SK-N-SH (cell line): ENCODE data around the gene GDF9. TPM values are rescaled to one million over a fixed set of nuclear protein-coding genes. Genes with fewer than 3 reads are reported as not detected.

Experiments
- CTCF ChIA-PET: fragments of 300-600, 350-600 bp; formaldehyde crosslinking; extraction: SDS; loops from one replicate; lab custom pipeline; 2021; lab: Yijun Ruan, JAX
- POLR2A ChIA-PET: fragments of 350-600 bp; sonication (Branson Sonifier 250); formaldehyde crosslinking; extraction: SDS; loops from one replicate; lab custom pipeline; 2020; ENCODE audit warnings: antibody characterized with exemption, inconsistent platforms; lab: Yijun Ruan, JAX
- DNase-seq: peaks from one replicate; pipeline ENCODE4 v3.0.0; 2012
- H2AFZ ChIP-seq: fragments of 200-600 bp; sonication (generic); 2 replicates; pipeline ENCODE4 v1.8.1; 2016; ENCODE audit warnings: antibody characterized with exemption, mild to moderate bottlenecking, low read depth
- H3F3A ChIP-seq: fragments of 200-600 bp; sonication (generic); replicated peaks from 2 replicates; pipeline ENCODE3; 2016; ENCODE audit warnings: antibody characterized with exemption, mild to moderate bottlenecking; ENCODE audit not compliant: insufficient read depth
- H3K27ac ChIP-seq, 2 experiments: fragments of 200-500 bp in 1 of 2; fragments of 200-600 bp in 1 of 2; sonication (Bioruptor generic) in 1 of 2; sonication (generic), shearing (Covaris generic) in 1 of 2; 2 replicates each; pipeline versions ENCODE4 v1.5.1 to v1.6.1; 2014 to 2016; ENCODE audit warnings: low read depth in 2 of 2, inconsistent platforms in 1 of 2, low read length in 1 of 2, mild to moderate bottlenecking in 1 of 2, mixed read lengths in 1 of 2
- H3K27me3 ChIP-seq: fragments of 200-600 bp; sonication (generic), shearing (Covaris generic); 2 replicates; pipeline ENCODE4 v1.6.1; 2016; ENCODE audit warnings: mixed run types; ENCODE audit not compliant: insufficient read depth
- H3K36me3 ChIP-seq, 2 experiments: fragments of 200-500 bp in 1 of 2; fragments of 200-600 bp in 1 of 2; sonication (Bioruptor generic) in 1 of 2; sonication (generic) in 1 of 2; replicated peaks in 1 of 2; 2 replicates each; pipeline versions ENCODE3 to v1.5.1; 2014 to 2016; ENCODE audit warnings: low read length in 1 of 2, mild to moderate bottlenecking in 1 of 2; ENCODE audit not compliant: insufficient read depth in 2 of 2, control insufficient read depth in 1 of 2
- H3K4me1 ChIP-seq, 2 experiments: fragments of 200-500 bp in 1 of 2; fragments of 200-600 bp in 1 of 2; sonication (Bioruptor generic) in 1 of 2; sonication (generic), shearing (Covaris generic) in 1 of 2; 2 replicates each; pipeline versions ENCODE4 v1.5.1 to v1.6.1; 2014 to 2016; ENCODE audit warnings: low read depth in 1 of 2, low read length in 1 of 2, mixed run types in 1 of 2; ENCODE audit not compliant: insufficient read depth in 2 of 2, control insufficient read depth in 1 of 2
- H3K4me2 ChIP-seq: fragments of 200-600 bp; sonication (generic), shearing (Covaris generic); 2 replicates; pipeline ENCODE4 v1.6.1; 2017; ENCODE audit warnings: mixed run types
- H3K4me3 ChIP-seq, 2 experiments: fragments of 200-500 bp in 1 of 2; fragments of 200-600 bp in 1 of 2; sonication (Bioruptor generic) in 1 of 2; sonication (generic), shearing (Covaris generic) in 1 of 2; 2 replicates each; pipeline versions ENCODE4 v1.5.1 to v1.8.1; 2014 to 2016; ENCODE audit warnings: low read depth in 2 of 2, inconsistent platforms in 1 of 2, low read length in 1 of 2, mild to moderate bottlenecking in 1 of 2, mixed read lengths in 1 of 2, moderate library complexity in 1 of 2
- H3K79me2 ChIP-seq: fragments of 200-600 bp; sonication (generic); 2 replicates; pipeline ENCODE4 v1.8.1; 2017; ENCODE audit warnings: mild to moderate bottlenecking; ENCODE audit not compliant: insufficient read depth
- H3K9ac ChIP-seq: fragments of 200-600 bp; sonication (generic); 2 replicates; pipeline ENCODE4 v1.6.1; 2017; ENCODE audit warnings: mixed run types
- H3K9me2 ChIP-seq: fragments of 200-600 bp; sonication (generic); 2 replicates; pipeline ENCODE4 v1.6.1; 2017; ENCODE audit warnings: mixed run types
- H3K9me3 ChIP-seq: fragments of 200-600 bp; sonication (generic); 2 replicates; pipeline ENCODE4 v1.6.1; 2017; ENCODE audit warnings: mixed run types, mild to moderate bottlenecking, moderate library complexity
- H4K20me1 ChIP-seq: fragments of 200-600 bp; sonication (generic); 2 replicates; pipeline ENCODE4 v1.6.1; 2017; ENCODE audit warnings: mild to moderate bottlenecking, mixed run types; ENCODE audit not compliant: insufficient read depth
- EP300 ChIP-seq, 2 experiments: IDR thresholded peaks; 2 replicates each; pipeline versions ENCODE4 v1.4.0 to v1.6.1; 2012; ENCODE audit warnings: borderline replicate concordance in 1 of 2, low read depth in 1 of 2, low read length in 1 of 2
- FOXJ3 ChIP-seq: sonication (generic); formaldehyde crosslinking; IDR thresholded peaks from 2 replicates; pipeline ENCODE4 v1.5.1; 2020; ENCODE audit warnings: mild to moderate bottlenecking, missing genetic modification reagents
- FOXM1 ChIP-seq: IDR thresholded peaks from 2 replicates; pipeline ENCODE4 v1.4.0; 2012; ENCODE audit warnings: low read depth, mild to moderate bottlenecking
- GATA2 ChIP-seq: sonication (generic); formaldehyde crosslinking; IDR thresholded peaks from 2 replicates; pipeline ENCODE4 v1.5.0; 2020; ENCODE audit warnings: mild to moderate bottlenecking, missing genetic modification reagents
- IRF3 ChIP-seq: fragments of 150-350 bp; IDR thresholded peaks from 2 replicates; pipeline ENCODE4 v1.6.1; 2016; ENCODE audit warnings: mild to moderate bottlenecking, low read depth, low read length
- JUND ChIP-seq: IDR thresholded peaks from 2 replicates; pipeline ENCODE4 v1.4.0; 2012
- NRF1 ChIP-seq: IDR thresholded peaks from 2 replicates; pipeline ENCODE4 v1.6.1; 2012; ENCODE audit warnings: low read depth, mild to moderate bottlenecking, low read length
- RAD21 ChIP-seq: IDR thresholded peaks from 2 replicates; pipeline ENCODE4 v1.6.1; 2012; ENCODE audit warnings: mild to moderate bottlenecking, low read length
- TAF1 ChIP-seq: IDR thresholded peaks from 2 replicates; pipeline ENCODE4 v1.6.1; 2012; ENCODE audit warnings: low read depth, mild to moderate bottlenecking, low read length, moderate library complexity, borderline replicate concordance
- WGBS: methylation state at CpG from one replicate; pipeline ENCODE4 v1.1.6; 2017; ENCODE audit warnings: low lambda C conversion rate; 5-methylcytosine and 5-hydroxymethylcytosine counted together
- polyA plus RNA-seq, 3 experiments: library from polyadenylated mRNA; depleted of rRNA; stranded (reverse); fragments of >200 nt; gene quantifications; 2 replicates each; pipeline ENCODE4 v1.2.3, GENCODE V29; 2012
- TF ChIP-seq, protein P1 (sequence below): IDR thresholded peaks from 2 replicates; pipeline ENCODE4; 2012
- TF ChIP-seq, protein P2 (sequence below): fragments of 200-600 bp; sonication (generic); IDR thresholded peaks from 2 replicates; pipeline ENCODE4 v1.6.1; 2017; ENCODE audit warnings: antibody characterized with exemption, mild to moderate bottlenecking, moderate library complexity

GDF9 gene
- polyA plus RNA-seq, 1 of the 3 experiments (the other 2 are of a cell fraction): 0.82 TPM

DNA sequence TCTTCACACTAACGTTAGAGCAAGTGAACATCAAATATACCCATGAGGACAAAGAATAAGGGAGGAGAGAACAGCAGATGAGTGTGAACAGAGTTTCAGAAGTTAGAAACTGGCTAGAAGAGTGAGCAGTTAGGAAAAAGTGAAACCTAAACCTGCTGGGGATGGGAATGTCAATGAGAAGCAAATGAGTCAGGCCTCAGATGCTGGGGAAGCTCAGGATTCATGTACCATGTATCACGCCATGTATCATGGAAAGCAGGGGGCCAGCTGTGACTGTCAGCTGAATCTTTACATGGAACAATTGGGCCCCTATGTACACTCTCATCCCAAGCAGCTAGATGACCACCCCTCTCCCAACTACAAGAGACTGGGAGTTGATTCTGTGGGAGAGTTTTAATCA lies 16.2 kb downstream of the GDF9 start (continued):
- TF ChIP-seq, protein P1, sequence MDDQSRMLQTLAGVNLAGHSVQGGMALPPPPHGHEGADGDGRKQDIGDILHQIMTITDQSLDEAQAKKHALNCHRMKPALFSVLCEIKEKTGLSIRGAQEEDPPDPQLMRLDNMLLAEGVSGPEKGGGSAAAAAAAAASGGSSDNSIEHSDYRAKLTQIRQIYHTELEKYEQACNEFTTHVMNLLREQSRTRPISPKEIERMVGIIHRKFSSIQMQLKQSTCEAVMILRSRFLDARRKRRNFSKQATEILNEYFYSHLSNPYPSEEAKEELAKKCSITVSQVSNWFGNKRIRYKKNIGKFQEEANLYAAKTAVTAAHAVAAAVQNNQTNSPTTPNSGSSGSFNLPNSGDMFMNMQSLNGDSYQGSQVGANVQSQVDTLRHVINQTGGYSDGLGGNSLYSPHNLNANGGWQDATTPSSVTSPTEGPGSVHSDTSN: no peak
- TF ChIP-seq EP300 (IDR thresholded peaks at IDR 0.05; ENCODE audit: borderline replicate concordance in 1 of 2, low read depth in 1 of 2, low read length in 1 of 2): no peak
- TF ChIP-seq, protein P2, sequence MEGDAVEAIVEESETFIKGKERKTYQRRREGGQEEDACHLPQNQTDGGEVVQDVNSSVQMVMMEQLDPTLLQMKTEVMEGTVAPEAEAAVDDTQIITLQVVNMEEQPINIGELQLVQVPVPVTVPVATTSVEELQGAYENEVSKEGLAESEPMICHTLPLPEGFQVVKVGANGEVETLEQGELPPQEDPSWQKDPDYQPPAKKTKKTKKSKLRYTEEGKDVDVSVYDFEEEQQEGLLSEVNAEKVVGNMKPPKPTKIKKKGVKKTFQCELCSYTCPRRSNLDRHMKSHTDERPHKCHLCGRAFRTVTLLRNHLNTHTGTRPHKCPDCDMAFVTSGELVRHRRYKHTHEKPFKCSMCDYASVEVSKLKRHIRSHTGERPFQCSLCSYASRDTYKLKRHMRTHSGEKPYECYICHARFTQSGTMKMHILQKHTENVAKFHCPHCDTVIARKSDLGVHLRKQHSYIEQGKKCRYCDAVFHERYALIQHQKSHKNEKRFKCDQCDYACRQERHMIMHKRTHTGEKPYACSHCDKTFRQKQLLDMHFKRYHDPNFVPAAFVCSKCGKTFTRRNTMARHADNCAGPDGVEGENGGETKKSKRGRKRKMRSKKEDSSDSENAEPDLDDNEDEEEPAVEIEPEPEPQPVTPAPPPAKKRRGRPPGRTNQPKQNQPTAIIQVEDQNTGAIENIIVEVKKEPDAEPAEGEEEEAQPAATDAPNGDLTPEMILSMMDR: no peak

- DNase-seq: no peak
- Histone ChIP-seq H3K9me2 (no peaks in the 10 kb centered on the region), H3K9me3 (no peaks in the 10 kb centered on the region), H2AFZ (no peak overlapping the region), H3K4me1 (no peaks in the 10 kb centered on the region), H4K20me1 (no peaks in the 10 kb centered on the region), H3K79me2 (no peaks in the 10 kb centered on the region), H3F3A (peaks cover 5% of the 10 kb centered on the region), H3K9ac (no peak overlapping the region), H3K27me3 (no peaks in the 10 kb centered on the region), H3K27ac (no peak overlapping the region), H3K4me3 (no peak overlapping the region), H3K36me3 (no peaks in the 10 kb centered on the region), H3K4me2 (no peak overlapping the region)
- TF ChIP-seq, protein P2: no peak
- TF ChIP-seq NRF1 (no peak), GATA2 (CRISPR knock-in tag) (no peak), TAF1 (no peak)
- CTCF ChIA-PET: interaction anchor here (1.0 kb wide), 1 partner anchor 19 kb away, joined by 3 read pairs; the partner anchor contains the start of gene SHROOM1
- POLR2A ChIA-PET: no interaction called here
- WGBS: 28% methylated on average over 1 of the region's 1 CpG
Measured at GRCh38 chr5:132849347-132849746, 16.9 kb downstream of the GDF9 start.

- no peaks in the 10 kb centered on the region for H3K9me2 ChIP-seq
- ChIA-PET POLR2A (no interaction called here), CTCF (no interaction called here)
- 89% methylated on average over 8 of the region's 8 CpGs for WGBS
- no peaks in the 10 kb centered on the region for H3K4me1 ChIP-seq
- no peak overlapping the region for H3K4me3 ChIP-seq
- H4K20me1 ChIP-seq: no peaks in the 10 kb centered on the region
- no peak overlapping the region for H2AFZ ChIP-seq
- no peak overlapping the region for H3K9ac ChIP-seq
- no peaks in the 10 kb centered on the region for H3K9me3 ChIP-seq
- TF ChIP-seq, protein P1: no peak
- TF ChIP-seq IRF3 (no peak), FOXM1 (no peak), GATA2 (CRISPR knock-in tag) (no peak), TAF1 (no peak), FOXJ3 (CRISPR knock-in tag) (no peak), RAD21 (no peak), JUND (no peak)
- TF ChIP-seq, protein P2: no peak
- H3K4me2 ChIP-seq: no peak overlapping the region
- H3K36me3 ChIP-seq: no peaks in the 10 kb centered on the region
- no peaks in the 10 kb centered on the region for H3K79me2 ChIP-seq
- DNase-seq: no peak
- no peaks in the 10 kb centered on the region for H3K27me3 ChIP-seq
- H3F3A ChIP-seq: no peaks in the 10 kb centered on the region
- H3K27ac ChIP-seq: no peak overlapping the region
Measured at GRCh38 chr5:132848270-132848669, 18.0 kb downstream of the GDF9 start.
